ENCODE measurements around the gene GARIN5B. TPM values are rescaled to one million over a fixed set of nuclear protein-coding genes. Genes with fewer than 3 reads are reported as not detected.

Gene GARIN5B
- total RNA-seq, 1 experiment from 2014 or later = not detected

- no peaks in the 10 kb centered on the region for H3K36me3 ChIP-seq (ENCODE audit: insufficient read depth, low read length)
- H3K4me1 ChIP-seq (ENCODE audit: low read length) = no peaks in the 10 kb centered on the region
- no peak overlapping the region for H3K4me3 ChIP-seq (ENCODE audit: low read length)
- H3K27ac ChIP-seq (ENCODE audit: low read length) = no peak overlapping the region
- H3K4me2 ChIP-seq (ENCODE audit: low read depth, low read length, poor library complexity, severe bottlenecking) = no peak overlapping the region
- no peaks in the 10 kb centered on the region for H3K9me3 ChIP-seq (ENCODE audit: low read length)
- H3K79me2 ChIP-seq (ENCODE audit: low read length) = no peaks in the 10 kb centered on the region
- H3K9me2 ChIP-seq (replicated peaks; ENCODE audit: insufficient read depth, low read length) = no peaks in the 10 kb centered on the region
- DNase-seq = no peak
- H3K9ac ChIP-seq (ENCODE audit: low read length) = no peak overlapping the region
- no peak overlapping the region for H2AFZ ChIP-seq (ENCODE audit: low read length)
- H3K27me3 ChIP-seq (ENCODE audit: low read length) = no peaks in the 10 kb centered on the region
- H4K20me1 ChIP-seq (ENCODE audit: insufficient read depth, low read depth, low read length) = no peaks in the 10 kb centered on the region; the same call in 1 of the 2 replicates
Observed at GRCh38 chr19:55368701-55369563, 5.9 kb upstream of the GARIN5B start.

- no peaks in the 10 kb centered on the region; the same call in 1 of the 2 replicates for H4K20me1 ChIP-seq (ENCODE audit: insufficient read depth, low read depth, low read length)
- H3K9ac ChIP-seq (ENCODE audit: low read length) = no peak overlapping the region
- no peaks in the 10 kb centered on the region for H3K79me2 ChIP-seq (ENCODE audit: low read length)
- DNase-seq = no peak
- no peak overlapping the region for H3K4me2 ChIP-seq (ENCODE audit: low read depth, low read length, poor library complexity, severe bottlenecking)
- no peaks in the 10 kb centered on the region for H3K27me3 ChIP-seq (ENCODE audit: low read length)
- no peak overlapping the region for H3K27ac ChIP-seq (ENCODE audit: low read length)
- no peaks in the 10 kb centered on the region for H3K36me3 ChIP-seq (ENCODE audit: insufficient read depth, low read length)
- H3K9me3 ChIP-seq (ENCODE audit: low read length) = no peaks in the 10 kb centered on the region
- H3K9me2 ChIP-seq (replicated peaks; ENCODE audit: insufficient read depth, low read length) = no peaks in the 10 kb centered on the region
- H3K4me1 ChIP-seq (ENCODE audit: low read length) = no peaks in the 10 kb centered on the region
- no peak overlapping the region for H2AFZ ChIP-seq (ENCODE audit: low read length)
- no peak overlapping the region for H3K4me3 ChIP-seq (ENCODE audit: low read length)
Observed at GRCh38 chr19:55368106-55368505, 5.0 kb upstream of the GARIN5B start.

GRCh38 chr19:55366790-55367189 lies 3.7 kb upstream of the GARIN5B start:
- no peaks in the 10 kb centered on the region for H3K9me2 ChIP-seq (replicated peaks; ENCODE audit: insufficient read depth, low read length)
- no peak for DNase-seq
- H2AFZ ChIP-seq (ENCODE audit: low read length) = no peak overlapping the region
- no peaks in the 10 kb centered on the region for H3K36me3 ChIP-seq (ENCODE audit: insufficient read depth, low read length)
- no peaks in the 10 kb centered on the region for H3K27me3 ChIP-seq (ENCODE audit: low read length)
- H3K4me1 ChIP-seq (ENCODE audit: low read length) = no peaks in the 10 kb centered on the region
- H3K9ac ChIP-seq (ENCODE audit: low read length) = no peak overlapping the region
- H3K79me2 ChIP-seq (ENCODE audit: low read length) = no peaks in the 10 kb centered on the region
- H3K27ac ChIP-seq (ENCODE audit: low read length) = no peak overlapping the region
- no peaks in the 10 kb centered on the region for H3K9me3 ChIP-seq (ENCODE audit: low read length)
- no peak overlapping the region for H3K4me3 ChIP-seq (ENCODE audit: low read length)
- no peaks in the 10 kb centered on the region for H4K20me1 ChIP-seq (ENCODE audit: insufficient read depth, low read depth, low read length)
- H3K4me2 ChIP-seq (ENCODE audit: low read depth, low read length, poor library complexity, severe bottlenecking) = no peak overlapping the region

- Histone ChIP-seq H3K4me2 (ENCODE audit: low read depth, low read length, poor library complexity, severe bottlenecking) (no peak overlapping the region), H4K20me1 (ENCODE audit: insufficient read depth, low read depth, low read length) (no peaks in the 10 kb centered on the region), H3K27me3 (ENCODE audit: low read length) (no peaks in the 10 kb centered on the region), H3K4me1 (ENCODE audit: low read length) (no peaks in the 10 kb centered on the region), H3K36me3 (ENCODE audit: insufficient read depth, low read length) (no peaks in the 10 kb centered on the region), H3K9ac (ENCODE audit: low read length) (no peak overlapping the region), H3K9me2 (replicated peaks; ENCODE audit: insufficient read depth, low read length) (no peaks in the 10 kb centered on the region), H3K4me3 (ENCODE audit: low read length) (no peak overlapping the region), H3K9me3 (ENCODE audit: low read length) (no peaks in the 10 kb centered on the region), H2AFZ (ENCODE audit: low read length) (no peak overlapping the region), H3K27ac (ENCODE audit: low read length) (no peak overlapping the region), H3K79me2 (ENCODE audit: low read length) (no peaks in the 10 kb centered on the region)
- no peak for DNase-seq
Observed at GRCh38 chr19:55365964-55366363, 2.9 kb upstream of the GARIN5B start.

- no peaks in the 10 kb centered on the region for H4K20me1 ChIP-seq (ENCODE audit: insufficient read depth, low read depth, low read length)
- H3K9me2 ChIP-seq (replicated peaks; ENCODE audit: insufficient read depth, low read length) = no peaks in the 10 kb centered on the region
- no peak overlapping the region for H3K4me3 ChIP-seq (ENCODE audit: low read length)
- H3K9me3 ChIP-seq (ENCODE audit: low read length) = no peaks in the 10 kb centered on the region
- H2AFZ ChIP-seq (ENCODE audit: low read length) = no peak overlapping the region
- H3K27me3 ChIP-seq (ENCODE audit: low read length) = no peaks in the 10 kb centered on the region
- H3K4me1 ChIP-seq (ENCODE audit: low read length) = no peaks in the 10 kb centered on the region
- DNase-seq = no peak
- no peaks in the 10 kb centered on the region for H3K79me2 ChIP-seq (ENCODE audit: low read length)
- H3K9ac ChIP-seq (ENCODE audit: low read length) = no peak overlapping the region
- no peak overlapping the region for H3K27ac ChIP-seq (ENCODE audit: low read length)
- no peak overlapping the region for H3K4me2 ChIP-seq (ENCODE audit: low read depth, low read length, poor library complexity, severe bottlenecking)
- no peaks in the 10 kb centered on the region for H3K36me3 ChIP-seq (ENCODE audit: insufficient read depth, low read length)
Observed at GRCh38 chr19:55365245-55365644, 2.2 kb upstream of the GARIN5B start.

- H2AFZ ChIP-seq (ENCODE audit: low read length) = no peak overlapping the region
- no peak overlapping the region for H3K9ac ChIP-seq (ENCODE audit: low read length)
- no peak overlapping the region for H3K27ac ChIP-seq (ENCODE audit: low read length)
- no peaks in the 10 kb centered on the region for H3K79me2 ChIP-seq (ENCODE audit: low read length)
- no peak overlapping the region for H3K4me3 ChIP-seq (ENCODE audit: low read length)
- H3K4me1 ChIP-seq (ENCODE audit: low read length) = no peaks in the 10 kb centered on the region
- no peak overlapping the region for H3K4me2 ChIP-seq (ENCODE audit: low read depth, low read length, poor library complexity, severe bottlenecking)
- H3K36me3 ChIP-seq (ENCODE audit: insufficient read depth, low read length) = no peaks in the 10 kb centered on the region
- no peaks in the 10 kb centered on the region for H3K9me3 ChIP-seq (ENCODE audit: low read length)
- no peaks in the 10 kb centered on the region for H3K9me2 ChIP-seq (replicated peaks; ENCODE audit: insufficient read depth, low read length)
- no peaks in the 10 kb centered on the region for H3K27me3 ChIP-seq (ENCODE audit: low read length)
- DNase-seq = no peak
- no peaks in the 10 kb centered on the region for H4K20me1 ChIP-seq (ENCODE audit: insufficient read depth, low read depth, low read length)
Observed at GRCh38 chr19:55362174-55362989, 678 bp downstream of the GARIN5B start.

GRCh38 chr19:55360902-55361301 lies 2.2 kb downstream of the GARIN5B start:
- no peak overlapping the region for H3K27ac ChIP-seq (ENCODE audit: low read length)
- no peaks in the 10 kb centered on the region for H3K27me3 ChIP-seq (ENCODE audit: low read length)
- H3K9me2 ChIP-seq (replicated peaks; ENCODE audit: insufficient read depth, low read length) = no peaks in the 10 kb centered on the region
- H3K4me1 ChIP-seq (ENCODE audit: low read length) = no peaks in the 10 kb centered on the region
- DNase-seq = no peak
- no peak overlapping the region for H2AFZ ChIP-seq (ENCODE audit: low read length)
- no peak overlapping the region for H3K9ac ChIP-seq (ENCODE audit: low read length)
- H3K4me2 ChIP-seq (ENCODE audit: low read depth, low read length, poor library complexity, severe bottlenecking) = no peak overlapping the region
- no peaks in the 10 kb centered on the region for H3K79me2 ChIP-seq (ENCODE audit: low read length)
- no peak overlapping the region for H3K4me3 ChIP-seq (ENCODE audit: low read length)
- no peaks in the 10 kb centered on the region for H3K36me3 ChIP-seq (ENCODE audit: insufficient read depth, low read length)
- H4K20me1 ChIP-seq (ENCODE audit: insufficient read depth, low read depth, low read length) = no peaks in the 10 kb centered on the region
- no peaks in the 10 kb centered on the region for H3K9me3 ChIP-seq (ENCODE audit: low read length)
